Gastrocnemius medialis (tissue), 4 donors: ENCODE measurements around the gene ZNF281. TPM values are rescaled to one million over a fixed set of nuclear protein-coding genes. Genes with fewer than 3 reads are reported as not detected.

Source experiments
- ATAC-seq, 2 donors: fragments of 150-250 bp; one replicate each; pipeline ENCODE4 v1.9.1; 2016
- DNase-seq, 2 donors: peaks; one replicate each; pipeline ENCODE4 v3.0.0-alpha.2; 2019
- H3K27ac ChIP-seq, 4 donors: fragments of 200-600 bp; sonication (generic); 1 replicate in 1 of 4; 2 replicates in 3 of 4; pipeline ENCODE4 v1.5.1; 2016 to 2018; ENCODE audit warnings: mild to moderate bottlenecking in 2 of 4, moderate library complexity in 1 of 4
- H3K27me3 ChIP-seq, 3 donors: fragments of 200-600 bp; sonication (generic) in 2 of 3; 1 replicate in 1 of 3; 2 replicates in 2 of 3; pipeline versions ENCODE4 v1.5.1 to v1.6.0; 2016 to 2019; ENCODE audit warnings: mild to moderate bottlenecking in 1 of 3, moderate library complexity in 1 of 3
- H3K36me3 ChIP-seq, 2 donors: fragments of 200-600 bp; sonication (generic) in 1 of 2; one replicate each; pipeline ENCODE4 v1.5.1; 2017 to 2018
- H3K4me1 ChIP-seq, 2 donors: fragments of 200-600 bp; sonication (generic) in 1 of 2; one replicate each; pipeline ENCODE4 v1.5.1; 2016 to 2017; ENCODE audit warnings: mild to moderate bottlenecking in 2 of 2
- H3K4me3 ChIP-seq, 4 donors: fragments of 200-600 bp; sonication (generic) in 3 of 4; 1 replicate in 1 of 4; 2 replicates in 3 of 4; pipeline ENCODE4 v1.5.1; 2016 to 2019; ENCODE audit warnings: mild to moderate bottlenecking in 2 of 4
- H3K9me3 ChIP-seq, 3 donors: fragments of 200-600 bp; sonication (generic) in 2 of 3; 1 replicate in 1 of 3; 2 replicates in 2 of 3; pipeline ENCODE4 v1.5.1; 2016 to 2019
- CTCF ChIP-seq, 5 experiments: fragments of 450-650 bp in 3 of 5; fragments of 200-600 bp in 2 of 5; sonication (generic) in 2 of 5; IDR thresholded peaks in 4 of 5; conservative IDR thresholded peaks in 1 of 5; 1 replicate in 4 of 5; 2 replicates in 1 of 5; pipeline ENCODE4 v1.5.1; 2016 to 2019; ENCODE audit warnings: antibody characterized with exemption in 5 of 5, mild to moderate bottlenecking in 3 of 5, moderate library complexity in 3 of 5
- POLR2A ChIP-seq, 2 donors: fragments of 450-650 bp; IDR thresholded peaks; one replicate each; pipeline ENCODE4 v1.6.1; 2017; ENCODE audit warnings: antibody characterized with exemption in 2 of 2, mild to moderate bottlenecking in 2 of 2, moderate library complexity in 2 of 2
- in situ Hi-C, 4 donors: fragments of 200-750 bp; cut with MboI; loops; one replicate each; pipeline versions ENCODE4 v1.15.0 to v1.8.0; 2017; ENCODE audit warnings: low sequenced_read_pairs in 4 of 4
- intact Hi-C: fragments of 100-400 bp; cut with DNase I; formaldehyde crosslinking; loops from one replicate; pipeline ENCODE4 v1.15.1; 2023; ENCODE audit warnings: low total_unique reads
- total RNA-seq, 4 donors: library from RNA; depleted of rRNA; stranded (reverse); fragments of >200 nt; gene quantifications; one replicate each; pipeline versions ENCODE4 v1.1.0 to v1.2.3, GENCODE V29; 2016

Gene ZNF281
- total RNA-seq, 4 donors from 2014 or later = 4.9 to 12.4 (median 9.8) TPM

- DNase-seq = no peak
- Histone ChIP-seq H3K36me3 (no peaks in the 10 kb centered on the region), H3K27ac (no peak overlapping the region), H3K4me1 (peaks cover 0 to 4% of the 10 kb centered on the region in 2 donors), H3K4me3 (no peak overlapping the region), H3K27me3 (no peaks in the 10 kb centered on the region), H3K9me3 (no peaks in the 10 kb centered on the region)
- TF ChIP-seq CTCF (IDR thresholded peaks at IDR 0.05 in 4 of 5, conservative IDR thresholded peaks at IDR 0.05 in 1 of 5) = no peak
- no peak for TF ChIP-seq POLR2A (IDR thresholded peaks at IDR 0.05)
- ATAC-seq = no peak
- in situ Hi-C loops (no loop called here), intact Hi-C loops (no loop called here)
Measured at GRCh38 chr1:200433586-200433985, 23.8 kb upstream of the ZNF281 start.

- H3K36me3 ChIP-seq = no peaks in the 10 kb centered on the region
- no peak overlapping the region for H3K4me3 ChIP-seq
- no peaks in the 10 kb centered on the region for H3K27me3 ChIP-seq
- in situ Hi-C loops (no loop called here), intact Hi-C loops (no loop called here)
- H3K27ac ChIP-seq = no peak overlapping the region
- DNase-seq (no peak), ATAC-seq (no peak)
- TF ChIP-seq CTCF (IDR thresholded peaks at IDR 0.05 in 4 of 5, conservative IDR thresholded peaks at IDR 0.05 in 1 of 5) (no peak), POLR2A (IDR thresholded peaks at IDR 0.05) (no peak)
- no peaks in the 10 kb centered on the region for H3K9me3 ChIP-seq
- H3K4me1 ChIP-seq = peaks cover 0 to 2% of the 10 kb centered on the region in 2 donors
Measured at GRCh38 chr1:200432586-200432985, 22.8 kb upstream of the ZNF281 start.

- Histone ChIP-seq H3K4me3 (no peak overlapping the region), H3K4me1 (no peaks in the 10 kb centered on the region), H3K27ac (no peak overlapping the region), H3K36me3 (no peaks in the 10 kb centered on the region), H3K27me3 (no peaks in the 10 kb centered on the region), H3K9me3 (no peaks in the 10 kb centered on the region)
- in situ Hi-C loops (no loop called here), intact Hi-C loops (no loop called here)
- TF ChIP-seq CTCF (IDR thresholded peaks at IDR 0.05 in 4 of 5, conservative IDR thresholded peaks at IDR 0.05 in 1 of 5) (no peak), POLR2A (IDR thresholded peaks at IDR 0.05) (no peak)
- ATAC-seq (no peak), DNase-seq (no peak)
Measured at GRCh38 chr1:200429221-200429751, 19.4 kb upstream of the ZNF281 start.

GRCh38 chr1:200428482-200429205 is 18.8 kb upstream of the ZNF281 start:
- Histone ChIP-seq H3K27ac (no peak overlapping the region), H3K4me3 (no peak overlapping the region)
- in situ Hi-C loops = no loop called here

More at GRCh38 chr1:200428482-200429205, 18.8 kb upstream of the ZNF281 start:
- TF ChIP-seq POLR2A (IDR thresholded peaks at IDR 0.05) (no peak), CTCF (IDR thresholded peaks at IDR 0.05 in 4 of 5, conservative IDR thresholded peaks at IDR 0.05 in 1 of 5) (no peak)
- ATAC-seq (no peak), DNase-seq (no peak)
- no peaks in the 10 kb centered on the region for H3K27me3 ChIP-seq
- H3K9me3 ChIP-seq = no peaks in the 10 kb centered on the region
- intact Hi-C loops = no loop called here
- no peaks in the 10 kb centered on the region for H3K4me1 ChIP-seq
- no peaks in the 10 kb centered on the region for H3K36me3 ChIP-seq
